Stimulated activated naive CD4-positive, alpha-beta T cell (primary cell): ENCODE measurements around the gene AGAP3.

Source experiments
- DNase-seq, 6 experiments: peaks; one replicate each; lab custom pipeline; 2025; lab: John Stamatoyannopoulos, UW

AGAP3 gene

GRCh38 chr7:151124481-151124880 lies 38.2 kb downstream of the AGAP3 start:
- no peak for DNase-seq

- DNase-seq = no peak
Observed at GRCh38 chr7:151124899-151125399, 38.7 kb downstream of the AGAP3 start.

GRCh38 chr7:151125470-151125845 lies 39.2 kb downstream of the AGAP3 start:
- no peak for DNase-seq

GRCh38 chr7:151125846-151126481 lies 39.7 kb downstream of the AGAP3 start:
- no peak for DNase-seq

GRCh38 chr7:151126491-151127137 lies 40.3 kb downstream of the AGAP3 start:
- no peak for DNase-seq

GRCh38 chr7:151128144-151128543 lies 41.9 kb downstream of the AGAP3 start:
- DNase-seq = no peak

GRCh38 chr7:151128716-151129115 lies 42.4 kb downstream of the AGAP3 start:
- DNase-seq = no peak

- no peak for DNase-seq
Observed at GRCh38 chr7:151129117-151129959, 43.1 kb downstream of the AGAP3 start.

GRCh38 chr7:151129960-151130591 lies 43.8 kb downstream of the AGAP3 start:
- no peak for DNase-seq

GRCh38 chr7:151130741-151131157 lies 44.5 kb downstream of the AGAP3 start:
- no peak for DNase-seq

- no peak for DNase-seq
Observed at GRCh38 chr7:151131224-151131591, 44.9 kb downstream of the AGAP3 start.

- DNase-seq = no peak
Observed at GRCh38 chr7:151131592-151132293, 45.5 kb downstream of the AGAP3 start.

GRCh38 chr7:151132461-151133205 lies 46.4 kb downstream of the AGAP3 start:
- DNase-seq = no peak

- DNase-seq = no peak
Observed at GRCh38 chr7:151133266-151133985, 47.2 kb downstream of the AGAP3 start.

GRCh38 chr7:151133986-151134742 lies 47.9 kb downstream of the AGAP3 start:
- no peak for DNase-seq

- DNase-seq = no peak
Observed at GRCh38 chr7:151134743-151135524, 48.7 kb downstream of the AGAP3 start.

GRCh38 chr7:151135525-151135845 lies 49.2 kb downstream of the AGAP3 start:
- DNase-seq = no peak

GRCh38 chr7:151135866-151136843 lies 49.9 kb downstream of the AGAP3 start:
- DNase-seq = no peak
